Endodermal cell (in vitro differentiated cells): Measurements from ENCODE around the gene FCAMR. TPM values are rescaled to one million over a fixed set of nuclear protein-coding genes. Genes with fewer than 3 reads are reported as not detected.
A peak's percentile ranks its signal among the peaks of the same experiment; 100 is the strongest.

Source experiments
- DNase-seq: peaks from one replicate; pipeline ENCODE4 v3.0.0-alpha.2; 2017
- H3K27ac ChIP-seq: 2 replicates; pipeline ENCODE4 v1.5.1; 2013; ENCODE audit warnings: mild to moderate bottlenecking, low read depth, low read length, moderate library complexity
- H3K27me3 ChIP-seq: 2 replicates; pipeline ENCODE4 v1.6.1; 2013; ENCODE audit warnings: mild to moderate bottlenecking, low read length, moderate library complexity; ENCODE audit not compliant: insufficient read depth, control insufficient read depth, poor library complexity, severe bottlenecking
- H3K36me3 ChIP-seq: 2 replicates; pipeline ENCODE4 v1.7.0; 2013; ENCODE audit warnings: mild to moderate bottlenecking, low read length, moderate library complexity; ENCODE audit not compliant: control insufficient read depth, insufficient read depth
- H3K4me1 ChIP-seq: one replicate; pipeline ENCODE4 v1.7.0; 2013; ENCODE audit warnings: low read length; ENCODE audit not compliant: control insufficient read depth, insufficient read depth
- H3K4me3 ChIP-seq: 2 replicates; pipeline ENCODE4 v1.5.1; 2013; ENCODE audit warnings: mild to moderate bottlenecking, low read length, moderate library complexity
- H3K9ac ChIP-seq: 2 replicates; pipeline ENCODE4 v1.6.1; 2013; ENCODE audit warnings: mild to moderate bottlenecking, low read length, moderate library complexity; ENCODE audit not compliant: poor library complexity, severe bottlenecking; ENCODE audit errors: extremely low read depth
- H3K9me3 ChIP-seq: 2 replicates; pipeline ENCODE4 v1.6.1; 2013; ENCODE audit warnings: mild to moderate bottlenecking, low read length, moderate library complexity; ENCODE audit not compliant: control insufficient read depth
- H3K27ac Mint-ChIP-seq: 2 replicates; pipeline ENCODE4 v1.8.0; 2020; ENCODE audit warnings: mixed read lengths
- H3K27me3 Mint-ChIP-seq: 2 replicates; pipeline ENCODE4 v1.8.0; 2021; ENCODE audit warnings: mild to moderate bottlenecking, mixed read lengths; ENCODE audit not compliant: insufficient read depth
- H3K36me3 Mint-ChIP-seq: 2 replicates; pipeline ENCODE4 v1.8.0; 2020; ENCODE audit warnings: low read depth, mixed read lengths
- H3K4me1 Mint-ChIP-seq: 2 replicates; pipeline ENCODE4 v1.8.0; 2020; ENCODE audit warnings: mixed read lengths
- H3K4me3 Mint-ChIP-seq: 2 replicates; pipeline ENCODE4 v1.8.0; 2020; ENCODE audit warnings: mild to moderate bottlenecking, moderate library complexity, mixed read lengths
- H3K9me3 Mint-ChIP-seq: 2 replicates; pipeline ENCODE4 v1.8.0; 2020; ENCODE audit warnings: mild to moderate bottlenecking, mixed read lengths
- WGBS, 2 experiments: methylation state at CpG; one replicate each; pipeline versions ENCODE4 v1.1.5 to v1.1.7; 2013; ENCODE audit warnings: missing lambda C conversion rate in 2 of 2, mixed read lengths in 1 of 2; ENCODE audit not compliant: insufficient coverage in 1 of 2, insufficient read length in 1 of 2; 5-methylcytosine and 5-hydroxymethylcytosine counted together
- total RNA-seq, 2 donors: library from RNA; stranded (reverse); fragmentation: NEBNext Ultra II Directional in 1 of 2; extraction: Animal tissue kit (Norgen Biotek cat#: 25700) in 1 of 2; gene quantifications; 2 replicates in 1 of 2; 3 replicates in 1 of 2; pipeline ENCODE4 v1.2.1, GENCODE V29; 2021
- TF ChIP-seq, protein P1 (sequence below): fragments of 200-600 bp; sonication (generic); conservative IDR thresholded peaks from 2 replicates; pipeline ENCODE4 v1.5.0; 2021; ENCODE audit warnings: antibody characterized with exemption, mild to moderate bottlenecking

The FCAMR gene
- total RNA-seq, 2 donors from 2014 or later: not detected

DNA sequence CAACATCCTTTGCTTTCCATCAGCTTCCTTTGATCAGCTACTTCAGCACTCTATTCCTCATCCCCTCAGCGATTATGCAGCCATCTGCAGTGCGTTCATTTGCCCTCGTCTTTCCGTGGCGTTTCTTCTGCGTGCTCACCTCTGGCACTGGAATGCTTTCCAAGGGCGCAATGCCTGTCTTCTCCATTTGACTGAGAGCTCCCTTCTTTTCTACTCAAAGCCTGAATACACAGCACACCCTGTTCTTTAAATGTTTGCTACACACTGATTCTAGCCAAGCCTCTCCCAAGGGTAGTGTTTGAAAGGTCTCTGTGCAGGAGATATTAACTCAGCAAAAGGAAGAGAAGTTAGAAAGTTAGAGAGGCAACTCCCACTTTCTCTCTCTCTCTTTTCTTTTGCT, 39.7 kb upstream of the FCAMR start:
- Mint-ChIP-seq H3K4me1 (no peaks in the 10 kb centered on the region), H3K9me3 (no peaks in the 10 kb centered on the region), H3K4me3 (no peak overlapping the region), H3K27ac (no peak overlapping the region), H3K36me3 (no peaks in the 10 kb centered on the region), H3K27me3 (peaks cover 30% of the 10 kb centered on the region)
- no peaks in the 10 kb centered on the region for H3K9me3 ChIP-seq
- H3K4me1 ChIP-seq: no peaks in the 10 kb centered on the region
- WGBS, 2 experiments: 92 to 93% methylated on average over 6 to 7 of the region's 7 CpGs
- H3K27me3 ChIP-seq: peaks cover 8% of the 10 kb centered on the region
- H3K9ac ChIP-seq: no peak overlapping the region
- H3K4me3 ChIP-seq: no peak overlapping the region
- no peak overlapping the region for H3K27ac ChIP-seq
- H3K36me3 ChIP-seq: no peaks in the 10 kb centered on the region
- TF ChIP-seq, protein P1, sequence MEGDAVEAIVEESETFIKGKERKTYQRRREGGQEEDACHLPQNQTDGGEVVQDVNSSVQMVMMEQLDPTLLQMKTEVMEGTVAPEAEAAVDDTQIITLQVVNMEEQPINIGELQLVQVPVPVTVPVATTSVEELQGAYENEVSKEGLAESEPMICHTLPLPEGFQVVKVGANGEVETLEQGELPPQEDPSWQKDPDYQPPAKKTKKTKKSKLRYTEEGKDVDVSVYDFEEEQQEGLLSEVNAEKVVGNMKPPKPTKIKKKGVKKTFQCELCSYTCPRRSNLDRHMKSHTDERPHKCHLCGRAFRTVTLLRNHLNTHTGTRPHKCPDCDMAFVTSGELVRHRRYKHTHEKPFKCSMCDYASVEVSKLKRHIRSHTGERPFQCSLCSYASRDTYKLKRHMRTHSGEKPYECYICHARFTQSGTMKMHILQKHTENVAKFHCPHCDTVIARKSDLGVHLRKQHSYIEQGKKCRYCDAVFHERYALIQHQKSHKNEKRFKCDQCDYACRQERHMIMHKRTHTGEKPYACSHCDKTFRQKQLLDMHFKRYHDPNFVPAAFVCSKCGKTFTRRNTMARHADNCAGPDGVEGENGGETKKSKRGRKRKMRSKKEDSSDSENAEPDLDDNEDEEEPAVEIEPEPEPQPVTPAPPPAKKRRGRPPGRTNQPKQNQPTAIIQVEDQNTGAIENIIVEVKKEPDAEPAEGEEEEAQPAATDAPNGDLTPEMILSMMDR: no peak
- no peak for DNase-seq

- H3K9me3 Mint-ChIP-seq: no peaks in the 10 kb centered on the region
- H3K36me3 ChIP-seq: no peaks in the 10 kb centered on the region
- no peak overlapping the region for H3K4me3 ChIP-seq
- TF ChIP-seq, protein P1: no peak
- H3K27ac ChIP-seq: no peak overlapping the region
- no peaks in the 10 kb centered on the region for H3K4me1 ChIP-seq
- H3K36me3 Mint-ChIP-seq: no peaks in the 10 kb centered on the region
- H3K27me3 ChIP-seq: peaks cover 8% of the 10 kb centered on the region
- H3K27me3 Mint-ChIP-seq: peaks cover 25% of the 10 kb centered on the region
- no peak overlapping the region for H3K4me3 Mint-ChIP-seq
- H3K27ac Mint-ChIP-seq: no peak overlapping the region
- H3K9ac ChIP-seq: no peak overlapping the region
- 87 to 93% methylated on average over 9 to 10 of the region's 10 CpGs for WGBS, 2 experiments
- DNase-seq: no peak
- H3K4me1 Mint-ChIP-seq: peaks cover 2% of the 10 kb centered on the region
- no peaks in the 10 kb centered on the region for H3K9me3 ChIP-seq
These were observed 39.1 kb upstream of the FCAMR start for GRCh38 chr1:207009182-207009850.

GRCh38 chr1:207007352-207008033, 37.2 kb upstream of the FCAMR start:
- Mint-ChIP-seq H3K4me3 (no peak overlapping the region), H3K36me3 (no peaks in the 10 kb centered on the region), H3K27ac (no peak overlapping the region), H3K9me3 (no peaks in the 10 kb centered on the region), H3K4me1 (peaks cover 13% of the 10 kb centered on the region), H3K27me3 (peaks cover 13% of the 10 kb centered on the region)
- Histone ChIP-seq H3K27ac (no peak overlapping the region), H3K9ac (peak overlapping the region; percentile 2), H3K4me3 (peak overlapping the region; percentile 46), H3K36me3 (no peaks in the 10 kb centered on the region), H3K4me1 (peaks cover 5% of the 10 kb centered on the region), H3K27me3 (peaks cover 6% of the 10 kb centered on the region), H3K9me3 (no peaks in the 10 kb centered on the region)
- TF ChIP-seq, protein P1: no peak
- DNase-seq: no peak
- WGBS, 2 experiments: 85 to 92% methylated on average over 4 of the region's 5 CpGs
